H1 (cell line): ENCODE measurements around the gene ARCN1. TPM values are rescaled to one million over a fixed set of nuclear protein-coding genes. Genes with fewer than 3 reads are reported as not detected.

Experiments
- CHD7 ChIP-seq: fragments of 300-600 bp; sonication (generic); IDR thresholded peaks from 2 replicates; pipeline ENCODE4 v1.7.1; 2012; ENCODE audit warnings: low read length, moderate library complexity, mild to moderate bottlenecking, inconsistent platforms; ENCODE audit not compliant: insufficient replicate concordance
- polyA plus RNA-seq, 7 experiments: library from polyadenylated mRNA; depleted of rRNA in 3 of 7; stranded (reverse) in 5 of 7; unstranded in 2 of 7; fragments of >200 nt in 5 of 7; fragments of 200-250 nt in 2 of 7; gene quantifications; 1 replicate in 5 of 7; 2 replicates in 1 of 7; 4 replicates in 1 of 7; pipeline versions ENCODE4 v1.2.1 to v1.2.3, GENCODE V29; 2011 to 2013; ENCODE audit warnings: missing spikeins in 2 of 7, mixed read lengths in 2 of 7
- total RNA-seq: library from RNA; stranded (reverse); fragmentation: NEBNext Ultra II Directional; extraction: Animal tissue kit (Norgen Biotek cat#: 25700); gene quantifications from 2 replicates; pipeline ENCODE4 v1.2.1, GENCODE V29; 2021

The ARCN1 gene
- total and polyA plus RNA-seq, 2 of the 8 experiments (the other 6 are each of a cell fraction or from before 2014, with no cell fraction given): 132 to 146 TPM

- no peak for TF ChIP-seq CHD7
These were observed 26.7 kb upstream of the ARCN1 start (continued) for GRCh38 chr11:118545533-118545932.
